ENCODE measurements around the gene CAT. TPM values are rescaled to one million over a fixed set of nuclear protein-coding genes. Genes with fewer than 3 reads are reported as not detected.
A peak's percentile ranks its signal among the peaks of the same experiment; 100 is the strongest.

CAT gene
- total RNA-seq, 1 donor from 2014 or later: 12.9 TPM

DNA sequence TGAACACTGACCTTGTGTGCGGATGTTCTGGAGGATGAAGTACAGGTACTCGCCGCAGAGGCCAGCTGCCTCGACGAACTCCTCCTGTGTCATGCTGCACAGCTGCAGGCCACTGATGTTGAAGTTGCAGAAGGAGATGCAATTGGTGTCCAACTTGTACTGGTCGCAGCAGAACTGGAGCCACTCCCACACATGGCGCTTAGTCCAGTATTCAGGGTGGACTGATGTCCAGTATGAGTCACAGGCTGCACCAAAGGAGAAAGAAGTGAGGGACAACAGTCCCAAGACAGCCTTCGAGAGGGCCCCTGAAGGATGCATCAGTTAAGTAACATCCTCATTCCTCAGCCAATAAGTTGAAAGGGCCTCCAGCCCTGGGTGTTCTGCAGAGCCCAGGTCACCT, 54.7 kb downstream of the CAT start:
- no peak for FAIRE-seq
- Histone ChIP-seq H3K4me3 (ENCODE audit: low read depth, low read length) (no peak overlapping the region), H3K36me3 (ENCODE audit: control insufficient read depth, insufficient read depth, low read length) (no peaks in the 10 kb centered on the region), H3K27me3 (ENCODE audit: control insufficient read depth, insufficient read depth, low read length) (no peaks in the 10 kb centered on the region)
- DNase-seq (ENCODE audit: low read depth): no peak
- TF ChIP-seq, protein P1, sequence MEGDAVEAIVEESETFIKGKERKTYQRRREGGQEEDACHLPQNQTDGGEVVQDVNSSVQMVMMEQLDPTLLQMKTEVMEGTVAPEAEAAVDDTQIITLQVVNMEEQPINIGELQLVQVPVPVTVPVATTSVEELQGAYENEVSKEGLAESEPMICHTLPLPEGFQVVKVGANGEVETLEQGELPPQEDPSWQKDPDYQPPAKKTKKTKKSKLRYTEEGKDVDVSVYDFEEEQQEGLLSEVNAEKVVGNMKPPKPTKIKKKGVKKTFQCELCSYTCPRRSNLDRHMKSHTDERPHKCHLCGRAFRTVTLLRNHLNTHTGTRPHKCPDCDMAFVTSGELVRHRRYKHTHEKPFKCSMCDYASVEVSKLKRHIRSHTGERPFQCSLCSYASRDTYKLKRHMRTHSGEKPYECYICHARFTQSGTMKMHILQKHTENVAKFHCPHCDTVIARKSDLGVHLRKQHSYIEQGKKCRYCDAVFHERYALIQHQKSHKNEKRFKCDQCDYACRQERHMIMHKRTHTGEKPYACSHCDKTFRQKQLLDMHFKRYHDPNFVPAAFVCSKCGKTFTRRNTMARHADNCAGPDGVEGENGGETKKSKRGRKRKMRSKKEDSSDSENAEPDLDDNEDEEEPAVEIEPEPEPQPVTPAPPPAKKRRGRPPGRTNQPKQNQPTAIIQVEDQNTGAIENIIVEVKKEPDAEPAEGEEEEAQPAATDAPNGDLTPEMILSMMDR (IDR thresholded peaks at IDR 0.05; ENCODE audit: insufficient read depth, low read length, severe bottlenecking): no peak

- FAIRE-seq: no peak
- DNase-seq (ENCODE audit: low read depth): no peak
- Histone ChIP-seq H3K27me3 (ENCODE audit: control insufficient read depth, insufficient read depth, low read length) (no peaks in the 10 kb centered on the region), H3K36me3 (ENCODE audit: control insufficient read depth, insufficient read depth, low read length) (no peaks in the 10 kb centered on the region), H3K4me3 (ENCODE audit: low read depth, low read length) (no peak overlapping the region)
- TF ChIP-seq, protein P1 (IDR thresholded peaks at IDR 0.05; ENCODE audit: insufficient read depth, low read length, severe bottlenecking): no peak
Observed at GRCh38 chr11:34493926-34494595, 55.3 kb downstream of the CAT start.

DNA sequence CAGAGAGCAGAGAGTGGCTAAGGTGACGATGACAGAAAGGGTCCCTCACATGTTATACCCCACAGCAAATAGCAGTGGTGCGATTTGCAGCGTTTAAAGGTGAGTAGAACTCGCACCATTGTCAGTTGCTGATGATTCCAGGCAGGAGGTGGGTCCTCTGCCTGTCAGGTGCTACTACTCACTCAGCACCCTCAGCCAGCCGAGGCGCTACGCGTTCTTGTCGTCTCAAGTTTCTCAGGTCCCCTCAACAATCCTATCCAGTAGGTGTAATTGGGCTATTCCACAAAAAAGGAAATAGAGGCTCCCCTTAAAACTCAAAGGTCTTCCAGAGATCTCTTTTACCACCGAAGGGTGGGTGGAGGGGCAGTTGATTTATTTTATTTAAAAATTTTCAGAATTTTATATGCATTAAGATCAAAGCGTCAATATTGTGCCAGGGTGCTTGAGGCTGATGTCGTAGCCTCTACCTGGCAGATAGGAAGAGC, 56.5 kb downstream of the CAT start:
- no peak for FAIRE-seq

GRCh38 chr11:34495724-34496377, 57.1 kb downstream of the CAT start:
- DNase-seq (ENCODE audit: low read depth) (peak; percentile 79), FAIRE-seq (no peak)
- Histone ChIP-seq H3K4me3 (ENCODE audit: low read depth, low read length) (no peak overlapping the region), H3K27me3 (ENCODE audit: control insufficient read depth, insufficient read depth, low read length) (no peaks in the 10 kb centered on the region), H3K36me3 (ENCODE audit: control insufficient read depth, insufficient read depth, low read length) (no peaks in the 10 kb centered on the region)
- TF ChIP-seq, protein P1 (IDR thresholded peaks at IDR 0.05; ENCODE audit: insufficient read depth, low read length, severe bottlenecking): no peak

More for the DNA sequence above, 56.5 kb downstream of the CAT start:
- TF ChIP-seq, protein P1 (IDR thresholded peaks at IDR 0.05; ENCODE audit: insufficient read depth, low read length, severe bottlenecking): no peak
- DNase-seq (ENCODE audit: low read depth): peak; percentile 61
- H3K27me3 ChIP-seq (ENCODE audit: control insufficient read depth, insufficient read depth, low read length): no peaks in the 10 kb centered on the region
- H3K4me3 ChIP-seq (ENCODE audit: low read depth, low read length): no peak overlapping the region
- no peaks in the 10 kb centered on the region for H3K36me3 ChIP-seq (ENCODE audit: control insufficient read depth, insufficient read depth, low read length)

DNA sequence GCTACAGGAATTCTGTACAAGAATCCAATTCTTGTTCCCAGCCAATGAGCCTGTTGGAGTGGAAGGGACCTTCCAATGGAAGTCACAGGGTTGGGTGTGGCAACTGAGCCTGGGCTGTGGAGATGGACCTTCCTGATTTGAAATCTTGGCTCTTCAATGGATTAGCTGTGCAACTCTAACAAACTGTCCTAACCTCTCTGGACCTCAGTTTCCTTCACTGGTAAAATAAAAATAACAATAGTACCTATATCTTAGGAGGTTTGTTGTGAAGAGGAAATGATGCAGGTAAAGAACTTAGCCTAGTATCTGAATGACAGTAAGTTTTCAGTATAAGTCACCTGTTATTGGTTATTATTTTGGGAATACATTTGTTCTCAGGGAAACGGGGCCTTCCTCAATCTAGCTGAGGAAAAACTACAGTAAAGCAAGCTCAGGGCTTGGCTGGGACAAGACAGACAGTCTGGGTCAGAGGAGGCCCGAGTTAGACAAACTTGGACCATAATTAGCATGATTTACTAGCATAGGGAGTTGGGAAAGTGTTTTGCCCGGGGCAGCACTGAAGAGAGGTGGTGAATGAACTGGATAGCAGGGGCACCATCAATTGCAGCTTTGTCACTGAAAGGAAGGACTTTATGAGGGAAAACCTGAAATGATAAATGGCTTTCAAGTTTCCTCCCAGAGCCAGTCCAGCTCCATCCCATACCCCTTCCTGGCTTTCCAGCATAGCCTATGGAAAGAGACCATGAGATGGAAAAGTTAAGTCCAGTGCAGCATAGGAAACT, 61.2 kb downstream of the CAT start:
- TF ChIP-seq, protein P1 (IDR thresholded peaks at IDR 0.05; ENCODE audit: insufficient read depth, low read length, severe bottlenecking): no peak
- H3K36me3 ChIP-seq (ENCODE audit: control insufficient read depth, insufficient read depth, low read length): no peaks in the 10 kb centered on the region
- no peak overlapping the region for H3K4me3 ChIP-seq (ENCODE audit: low read depth, low read length)
- DNase-seq (ENCODE audit: low read depth) (no peak), FAIRE-seq (no peak)
- H3K27me3 ChIP-seq (ENCODE audit: control insufficient read depth, insufficient read depth, low read length): no peaks in the 10 kb centered on the region

Data from bronchial epithelial cell (primary cell).